Keratinocyte (primary cell): ENCODE results near the gene FATE1. TPM values are rescaled to one million over a fixed set of nuclear protein-coding genes. Genes with fewer than 3 reads are reported as not detected.

Experiments
- DNase-seq: peaks from one replicate; pipeline ENCODE4 v3.0.0-alpha.2; 2011; ENCODE audit warnings: low read depth, missing footprints, low spot score
- FAIRE-seq: peaks from 2 replicates; lab custom pipeline; 2011; peaks lifted over from hg19 to GRCh38; lab: Jason Lieb, UNC
- H2AFZ ChIP-seq: 2 replicates; pipeline ENCODE4 v1.6.0; 2012; ENCODE audit warnings: low read length, control low read depth, inconsistent platforms; ENCODE audit not compliant: control insufficient read depth
- H3K27ac ChIP-seq: 2 replicates; pipeline ENCODE4 v1.5.1; 2011; ENCODE audit warnings: low read length; ENCODE audit not compliant: control insufficient read depth, insufficient read depth
- H3K27me3 ChIP-seq: 3 replicates; pipeline ENCODE4 v1.6.0; 2011; ENCODE audit warnings: low read length; ENCODE audit not compliant: control insufficient read depth, insufficient read depth; ENCODE audit errors: extremely low read depth
- H3K36me3 ChIP-seq, 2 experiments: 2 replicates in 1 of 2; 3 replicates in 1 of 2; pipeline ENCODE4 v1.5.1; 2011; ENCODE audit warnings: low read length in 2 of 2, mild to moderate bottlenecking in 1 of 2; ENCODE audit not compliant: control insufficient read depth in 2 of 2, insufficient read depth in 2 of 2; ENCODE audit errors: extremely low read depth in 1 of 2
- H3K4me1 ChIP-seq: 3 replicates; pipeline ENCODE4 v1.5.1; 2011; ENCODE audit warnings: low read length; ENCODE audit not compliant: control insufficient read depth, insufficient read depth; ENCODE audit errors: extremely low read depth
- H3K4me2 ChIP-seq: 3 replicates; pipeline ENCODE4 v1.6.0; 2011; ENCODE audit warnings: low read depth, low read length; ENCODE audit not compliant: control insufficient read depth, insufficient read depth; ENCODE audit errors: extremely low read depth
- H3K4me3 ChIP-seq, 3 experiments: fragments of 200-600 bp in 1 of 3; sonication (generic) in 1 of 3; 2 replicates in 2 of 3; 3 replicates in 1 of 3; pipeline ENCODE4 v1.5.1; 2011 to 2016; ENCODE audit warnings: low read length in 3 of 3, mild to moderate bottlenecking in 3 of 3, control low read depth in 2 of 3, inconsistent platforms in 1 of 3, low read depth in 1 of 3, mixed read lengths in 1 of 3, mixed run types in 1 of 3, moderate library complexity in 1 of 3; ENCODE audit not compliant: control insufficient read depth in 2 of 3, insufficient read depth in 2 of 3; ENCODE audit errors: extremely low read depth in 1 of 3
- H3K79me2 ChIP-seq: 2 replicates; pipeline ENCODE4 v1.6.0; 2012; ENCODE audit warnings: low read length; ENCODE audit not compliant: control insufficient read depth, insufficient read depth
- H3K9ac ChIP-seq: 3 replicates; pipeline ENCODE4 v1.6.0; 2011; ENCODE audit warnings: low read length; ENCODE audit not compliant: control insufficient read depth, insufficient read depth; ENCODE audit errors: extremely low read depth
- H3K9me1 ChIP-seq: 3 replicates; pipeline ENCODE4 v1.6.0; 2011; ENCODE audit warnings: low read length; ENCODE audit not compliant: control insufficient read depth, insufficient read depth; ENCODE audit errors: extremely low read depth
- H3K9me3 ChIP-seq: 2 replicates; pipeline ENCODE4 v1.5.1; 2012; ENCODE audit warnings: low read depth, low read length; ENCODE audit not compliant: control insufficient read depth
- H4K20me1 ChIP-seq: 3 replicates; pipeline ENCODE4 v1.6.0; 2011; ENCODE audit warnings: low read length; ENCODE audit not compliant: control insufficient read depth, insufficient read depth; ENCODE audit errors: extremely low read depth
- EZH2 ChIP-seq: IDR thresholded peaks from one replicate; pipeline ENCODE4 v1.6.1; 2012; ENCODE audit warnings: inconsistent platforms, mild to moderate bottlenecking, low read length, moderate library complexity
- dilution Hi-C: fragments of 300-500 bp; cut with MboI; formaldehyde crosslinking; loops from one replicate; pipeline ENCODE4 v1.7.0; 2020; ENCODE audit warnings: low sequenced_read_pairs; ENCODE audit not compliant: extremely low pct_ligation_motif_present
- polyA plus RNA-seq, 5 experiments: library from polyadenylated mRNA; depleted of rRNA in 3 of 5; stranded (reverse) in 3 of 5; stranded (forward) in 1 of 5; unstranded in 1 of 5; fragments of >200 nt; gene quantifications; 1 replicate in 1 of 5; 2 replicates in 3 of 5; 3 replicates in 1 of 5; pipeline versions ENCODE4 v1.2.1 to v1.2.3, GENCODE V29; 2011 to 2012; ENCODE audit warnings: missing spikeins in 2 of 5, low read depth in 1 of 5, low replicate concordance in 1 of 5
- TF ChIP-seq, protein P1 (sequence below), 3 experiments: IDR thresholded peaks in 1 of 3; conservative IDR thresholded peaks in 1 of 3; optimal IDR thresholded peaks in 1 of 3; 2 replicates in 2 of 3; 3 replicates in 1 of 3; pipeline versions ENCODE3 to v1.5.1; 2011; ENCODE audit warnings: low read length in 3 of 3, mild to moderate bottlenecking in 3 of 3, moderate library complexity in 2 of 3, control low read depth in 1 of 3, inconsistent platforms in 1 of 3; ENCODE audit not compliant: insufficient read depth in 2 of 3; ENCODE audit errors: extremely low read depth in 1 of 3

Gene FATE1
- polyA plus RNA-seq, 1 donor (not counting 4 experiments of a cell fraction or from before 2014, with no cell fraction given): not detected

GRCh38 chrX:151698485-151698884, 17.4 kb upstream of the FATE1 start:
- H3K9me1 ChIP-seq: no peaks in the 10 kb centered on the region
- DNase-seq: no peak
- H3K9ac ChIP-seq: no peak overlapping the region
- no peaks in the 10 kb centered on the region for H3K9me3 ChIP-seq
- no peaks in the 10 kb centered on the region for H3K4me1 ChIP-seq
- no peaks in the 10 kb centered on the region for H4K20me1 ChIP-seq
- H3K36me3 ChIP-seq: no peaks in the 10 kb centered on the region
- no peak overlapping the region for H3K27ac ChIP-seq
- dilution Hi-C loops: no loop called here
- no peak for FAIRE-seq
- no peaks in the 10 kb centered on the region for H3K79me2 ChIP-seq
- no peak for TF ChIP-seq EZH2
- TF ChIP-seq, protein P1, sequence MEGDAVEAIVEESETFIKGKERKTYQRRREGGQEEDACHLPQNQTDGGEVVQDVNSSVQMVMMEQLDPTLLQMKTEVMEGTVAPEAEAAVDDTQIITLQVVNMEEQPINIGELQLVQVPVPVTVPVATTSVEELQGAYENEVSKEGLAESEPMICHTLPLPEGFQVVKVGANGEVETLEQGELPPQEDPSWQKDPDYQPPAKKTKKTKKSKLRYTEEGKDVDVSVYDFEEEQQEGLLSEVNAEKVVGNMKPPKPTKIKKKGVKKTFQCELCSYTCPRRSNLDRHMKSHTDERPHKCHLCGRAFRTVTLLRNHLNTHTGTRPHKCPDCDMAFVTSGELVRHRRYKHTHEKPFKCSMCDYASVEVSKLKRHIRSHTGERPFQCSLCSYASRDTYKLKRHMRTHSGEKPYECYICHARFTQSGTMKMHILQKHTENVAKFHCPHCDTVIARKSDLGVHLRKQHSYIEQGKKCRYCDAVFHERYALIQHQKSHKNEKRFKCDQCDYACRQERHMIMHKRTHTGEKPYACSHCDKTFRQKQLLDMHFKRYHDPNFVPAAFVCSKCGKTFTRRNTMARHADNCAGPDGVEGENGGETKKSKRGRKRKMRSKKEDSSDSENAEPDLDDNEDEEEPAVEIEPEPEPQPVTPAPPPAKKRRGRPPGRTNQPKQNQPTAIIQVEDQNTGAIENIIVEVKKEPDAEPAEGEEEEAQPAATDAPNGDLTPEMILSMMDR (optimal IDR thresholded peaks at IDR 0.05 in 1 of 3, IDR thresholded peaks at IDR 0.05 in 1 of 3, conservative IDR thresholded peaks at IDR 0.05 in 1 of 3; ENCODE audit: extremely low read depth in 1 of 3, insufficient read depth in 2 of 3, low read length in 3 of 3): no peak
- peaks cover 11% of the 10 kb centered on the region for H3K27me3 ChIP-seq
- no peak overlapping the region for H3K4me3 ChIP-seq
- no peak overlapping the region for H3K4me2 ChIP-seq
- H2AFZ ChIP-seq: no peak overlapping the region

DNA sequence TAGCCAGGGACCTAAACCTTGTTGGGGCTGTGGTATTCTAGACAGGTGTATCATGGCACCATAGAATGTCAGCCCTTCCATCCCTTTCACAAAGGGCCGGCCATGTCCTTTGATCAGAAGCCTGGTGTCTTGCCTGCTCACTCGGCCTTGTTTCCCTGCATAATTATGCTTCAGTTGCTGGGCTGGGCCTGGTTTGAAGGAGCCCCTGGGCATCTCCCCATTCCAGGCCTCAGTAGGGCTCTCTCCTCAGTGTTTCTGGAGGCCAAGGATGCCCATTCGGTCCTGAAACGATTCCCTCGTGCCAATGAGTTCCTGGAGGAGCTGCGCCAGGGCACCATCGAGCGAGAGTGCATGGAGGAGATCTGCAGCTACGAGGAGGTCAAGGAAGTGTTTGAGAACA, 16.1 kb upstream of the FATE1 start:
- FAIRE-seq (no peak), DNase-seq (no peak)
- peaks cover 4% of the 10 kb centered on the region for H3K27me3 ChIP-seq
- no peak overlapping the region for H3K9ac ChIP-seq
- H3K79me2 ChIP-seq: no peaks in the 10 kb centered on the region
- dilution Hi-C loops: no loop called here
- no peak overlapping the region for H2AFZ ChIP-seq
- H3K9me3 ChIP-seq: no peaks in the 10 kb centered on the region
- no peaks in the 10 kb centered on the region for H4K20me1 ChIP-seq
- H3K9me1 ChIP-seq: no peaks in the 10 kb centered on the region
- TF ChIP-seq, protein P1 (optimal IDR thresholded peaks at IDR 0.05 in 1 of 3, IDR thresholded peaks at IDR 0.05 in 1 of 3, conservative IDR thresholded peaks at IDR 0.05 in 1 of 3; ENCODE audit: extremely low read depth in 1 of 3, insufficient read depth in 2 of 3, low read length in 3 of 3): no peak
- no peak for TF ChIP-seq EZH2
- no peaks in the 10 kb centered on the region for H3K36me3 ChIP-seq
- H3K4me1 ChIP-seq: no peaks in the 10 kb centered on the region
- H3K4me2 ChIP-seq: no peak overlapping the region
- no peak overlapping the region for H3K27ac ChIP-seq
- H3K4me3 ChIP-seq: no peak overlapping the region
